ENCODE measurements around the gene SCARB2.
"Not testable (repeated sequence)": the region's sequence is repeated elsewhere in the genome, so short reads cannot be mapped to it uniquely, and the experiment has no call there.

The SCARB2 gene

GRCh38 chr4:76252271-76252653 is 38.6 kb upstream of the SCARB2 start:
- H3K4me3 ChIP-seq (ENCODE audit: low read length), result no peak overlapping the region
- no peak for DNase-seq (ENCODE audit: low read depth)
- no peak for TF ChIP-seq CTCF (conservative IDR thresholded peaks at IDR 0.05; ENCODE audit: low read length)

- peak; percentile 29 for DNase-seq (ENCODE audit: low read depth)
- H3K4me3 ChIP-seq (ENCODE audit: low read length), result peak within 1 kb of the TSS; percentile 55
- TF ChIP-seq CTCF (conservative IDR thresholded peaks at IDR 0.05; ENCODE audit: low read length), result no peak
Observed at GRCh38 chr4:76251441-76252270, 38.0 kb upstream of the SCARB2 start, which contains the start of gene FAM47E. TSS of gene FAM47E (plus strand) at chr4:76251721. CDS start at chr4:76251747, 26 bp downstream.

DNA sequence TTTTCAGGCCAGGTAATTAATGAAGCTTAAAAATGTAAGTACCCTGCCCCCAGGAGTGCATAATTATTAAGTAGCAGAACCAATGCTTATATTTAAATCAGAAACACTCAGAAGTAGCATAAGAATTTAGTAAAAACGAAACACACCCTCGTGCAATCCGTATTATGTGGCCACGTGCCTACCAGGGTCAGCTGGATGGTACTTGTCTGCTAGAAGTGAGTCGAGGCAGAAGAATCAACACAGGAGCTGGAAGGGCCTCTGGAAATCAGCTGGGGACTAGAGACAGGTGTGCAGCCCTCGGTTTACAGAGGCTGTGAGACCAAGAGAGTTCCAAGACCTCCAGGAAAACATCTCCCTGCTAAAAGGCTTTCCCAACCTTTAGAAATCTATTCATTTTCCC is 37.3 kb upstream of the SCARB2 start:
- no peak for TF ChIP-seq CTCF (conservative IDR thresholded peaks at IDR 0.05; ENCODE audit: low read length)
- no peak for DNase-seq (ENCODE audit: low read depth)
- H3K4me3 ChIP-seq (ENCODE audit: low read length), result peak overlapping the region; percentile 55

DNA sequence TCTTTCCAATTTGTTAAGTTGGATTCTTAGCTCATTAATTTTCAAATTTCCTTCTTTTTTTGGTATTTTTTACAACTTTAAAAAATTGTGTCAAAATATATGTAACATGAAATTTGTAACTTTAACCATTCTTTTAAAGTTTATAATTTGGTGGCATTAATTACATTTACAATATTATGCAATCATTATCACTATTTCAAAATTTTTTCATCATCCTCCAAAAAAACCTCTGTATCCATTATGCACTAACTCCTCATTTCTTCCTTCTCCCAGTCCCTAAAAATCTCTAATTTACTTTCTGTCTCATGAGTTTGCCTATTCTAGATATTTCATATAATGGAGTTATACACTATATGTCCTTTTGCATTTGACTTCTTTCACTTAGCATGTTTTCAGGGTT is 33.2 kb upstream of the SCARB2 start:
- DNase-seq (ENCODE audit: low read depth), result no peak
- no peak overlapping the region for H3K4me3 ChIP-seq (ENCODE audit: low read length)
- TF ChIP-seq CTCF (conservative IDR thresholded peaks at IDR 0.05; ENCODE audit: low read length), result no peak

GRCh38 chr4:76246025-76246424 is 32.4 kb upstream of the SCARB2 start:
- no peak overlapping the region for H3K4me3 ChIP-seq (ENCODE audit: low read length)
- no peak for DNase-seq (ENCODE audit: low read depth)
- TF ChIP-seq CTCF (conservative IDR thresholded peaks at IDR 0.05; ENCODE audit: low read length), result no peak

DNA sequence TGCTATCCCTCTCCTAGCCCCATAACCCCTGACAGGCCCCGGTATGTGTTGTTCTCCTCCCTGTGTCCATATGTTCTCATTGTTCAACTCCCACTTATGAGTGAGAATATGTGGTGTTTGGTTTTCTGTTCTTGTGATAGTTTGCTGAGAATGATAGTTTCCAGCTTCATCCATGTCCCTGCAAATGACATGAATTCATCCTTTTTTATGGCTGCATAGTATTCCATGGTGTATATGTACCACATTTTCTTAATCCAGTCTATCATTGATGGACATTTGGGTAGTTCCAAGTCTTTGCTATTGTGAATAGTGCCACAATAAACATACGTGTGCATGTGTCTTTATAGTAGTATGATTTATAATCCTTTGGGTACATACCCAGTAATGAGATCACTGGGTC is 30.3 kb upstream of the SCARB2 start:
- not testable (repeated sequence) for H3K4me3 ChIP-seq (ENCODE audit: low read length); DNase-seq (ENCODE audit: low read depth)

DNA sequence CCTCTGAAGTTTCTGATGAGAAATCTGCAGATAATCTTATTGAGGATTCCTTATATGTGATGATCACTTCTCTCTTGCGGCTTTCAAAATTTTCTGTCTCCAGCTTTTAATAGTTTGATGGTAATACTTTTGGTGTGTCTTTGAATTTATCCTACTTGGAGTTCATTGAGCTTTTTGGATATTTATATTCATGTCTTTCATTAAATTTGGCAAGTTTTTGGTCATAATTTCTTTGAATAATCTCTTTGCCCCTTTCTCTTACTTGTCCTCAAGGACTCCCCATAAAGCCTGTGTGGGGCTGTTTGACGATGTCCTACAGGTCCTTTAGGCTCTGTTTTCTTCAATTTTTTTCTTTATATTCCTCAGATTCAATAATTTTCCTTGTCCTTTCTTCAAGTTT is 26.6 kb upstream of the SCARB2 start:
- no peak overlapping the region for H3K4me3 ChIP-seq (ENCODE audit: low read length)
- DNase-seq (ENCODE audit: low read depth), result no peak
- no peak for TF ChIP-seq CTCF (conservative IDR thresholded peaks at IDR 0.05; ENCODE audit: low read length)
